ENCODE data around the gene KCNK16.

DNA sequence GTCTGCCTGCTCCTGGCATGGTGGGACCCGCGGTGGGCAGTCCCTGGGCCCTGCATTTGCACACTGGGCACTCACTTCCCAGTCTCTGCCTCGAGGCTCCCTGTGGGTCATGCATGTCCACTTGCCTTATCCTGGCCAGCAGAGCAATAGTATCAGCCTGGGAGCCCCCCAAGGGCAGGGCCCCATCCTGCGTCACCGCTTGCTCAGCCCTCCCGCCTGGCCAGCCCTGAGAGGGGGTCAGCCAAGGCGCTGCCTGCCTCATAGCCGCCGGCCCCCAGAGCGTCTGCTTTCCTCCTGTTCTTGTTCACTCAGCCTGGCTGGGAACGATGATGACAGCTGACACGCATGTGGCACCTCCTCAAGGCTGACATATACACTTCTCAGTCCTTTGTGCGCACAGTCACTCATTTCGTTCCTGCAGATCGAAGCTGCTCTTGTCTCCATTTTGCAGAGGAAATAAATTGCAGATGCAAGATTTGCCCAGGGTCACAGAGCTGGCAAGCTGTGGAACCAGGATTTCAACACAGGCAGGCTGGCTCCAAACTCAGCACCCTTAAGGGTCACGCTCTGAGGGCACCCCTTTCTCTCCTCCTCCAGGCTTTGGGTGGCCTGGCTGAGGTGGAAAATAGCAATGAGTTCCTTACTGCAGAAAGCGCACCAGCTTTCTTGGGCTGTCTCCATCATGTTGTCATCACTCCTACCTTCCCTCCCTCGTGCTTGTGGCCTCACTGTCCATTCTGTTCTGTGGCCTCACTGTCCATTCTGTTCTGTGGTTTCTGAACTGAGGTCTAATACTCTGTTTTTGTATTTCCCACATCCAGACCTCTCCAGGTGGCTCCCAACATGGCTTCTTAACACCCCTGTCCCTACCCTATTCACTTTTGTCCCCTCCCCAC, 25.5 kb downstream of the KCNK16 start:
- TF ChIP-seq, protein P1, sequence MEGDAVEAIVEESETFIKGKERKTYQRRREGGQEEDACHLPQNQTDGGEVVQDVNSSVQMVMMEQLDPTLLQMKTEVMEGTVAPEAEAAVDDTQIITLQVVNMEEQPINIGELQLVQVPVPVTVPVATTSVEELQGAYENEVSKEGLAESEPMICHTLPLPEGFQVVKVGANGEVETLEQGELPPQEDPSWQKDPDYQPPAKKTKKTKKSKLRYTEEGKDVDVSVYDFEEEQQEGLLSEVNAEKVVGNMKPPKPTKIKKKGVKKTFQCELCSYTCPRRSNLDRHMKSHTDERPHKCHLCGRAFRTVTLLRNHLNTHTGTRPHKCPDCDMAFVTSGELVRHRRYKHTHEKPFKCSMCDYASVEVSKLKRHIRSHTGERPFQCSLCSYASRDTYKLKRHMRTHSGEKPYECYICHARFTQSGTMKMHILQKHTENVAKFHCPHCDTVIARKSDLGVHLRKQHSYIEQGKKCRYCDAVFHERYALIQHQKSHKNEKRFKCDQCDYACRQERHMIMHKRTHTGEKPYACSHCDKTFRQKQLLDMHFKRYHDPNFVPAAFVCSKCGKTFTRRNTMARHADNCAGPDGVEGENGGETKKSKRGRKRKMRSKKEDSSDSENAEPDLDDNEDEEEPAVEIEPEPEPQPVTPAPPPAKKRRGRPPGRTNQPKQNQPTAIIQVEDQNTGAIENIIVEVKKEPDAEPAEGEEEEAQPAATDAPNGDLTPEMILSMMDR (conservative IDR thresholded peaks at IDR 0.05; ENCODE audit: low read length): no peak
- no peak for TF ChIP-seq EZH2phosphoT487 (IDR thresholded peaks at IDR 0.05; ENCODE audit: borderline replicate concordance)

Data from Loucy (cell line).